IMR-90 (cell line): ENCODE data around the gene DENND2C. TPM values are rescaled to one million over a fixed set of nuclear protein-coding genes. Genes with fewer than 3 reads are reported as not detected.

Experiments used
- ATAC-seq: fragments of 200-7000 bp; cut with Tn5 transposase; 2 replicates; pipeline ENCODE4 v1.9.1; 2020; ENCODE audit warnings: low read depth, mild to moderate bottlenecking, moderate library complexity
- BruUV-seq: library from RNA; stranded (reverse); fragments of 400-500 nt; replicated peaks from 2 replicates; lab custom pipeline; 2021; lab: Mats Ljungman, UMichigan
- CTCF ChIA-PET: fragments of 300-600 bp; formaldehyde crosslinking; extraction: SDS; loops from one replicate; lab custom pipeline; 2021; ENCODE audit warnings: antibody characterized with exemption; lab: Yijun Ruan, JAX
- POLR2A ChIA-PET: fragments of 300-600 bp; sonication (Branson Sonifier 250); formaldehyde crosslinking; loops from one replicate; lab custom pipeline; 2022; ENCODE audit warnings: antibody characterized with exemption; ENCODE audit not compliant: unreplicated experiment; lab: Charles Lee
- DNase-seq: peaks from one replicate; pipeline ENCODE4 v3.0.0; 2013
- H2AFZ ChIP-seq: replicated peaks from 2 replicates; pipeline ENCODE3; 2013; ENCODE audit warnings: low read length, mild to moderate bottlenecking; ENCODE audit not compliant: poor library complexity
- H2AK5ac ChIP-seq: 2 replicates; pipeline ENCODE4 v1.6.1; 2013; ENCODE audit warnings: low read depth, low read length, inconsistent platforms
- H2AK9ac ChIP-seq: replicated peaks from 2 replicates; pipeline ENCODE3; 2013; ENCODE audit warnings: mild to moderate bottlenecking, low read depth, low read length, moderate library complexity; ENCODE audit not compliant: poor library complexity
- H2BK120ac ChIP-seq: 2 replicates; pipeline ENCODE4 v1.6.1; 2013; ENCODE audit warnings: low read depth, low read length, inconsistent platforms
- H2BK15ac ChIP-seq: 3 replicates; pipeline ENCODE4 v1.6.1; 2013; ENCODE audit warnings: low read depth, low read length, inconsistent platforms
- H2BK20ac ChIP-seq: 2 replicates; pipeline ENCODE4 v1.6.1; 2013; ENCODE audit warnings: low read depth, mild to moderate bottlenecking, inconsistent platforms, low read length, moderate library complexity
- H2BK5ac ChIP-seq: 2 replicates; pipeline ENCODE4 v1.6.1; 2013; ENCODE audit warnings: mild to moderate bottlenecking, low read depth, low read length, inconsistent platforms; ENCODE audit not compliant: poor library complexity, severe bottlenecking
- H3K14ac ChIP-seq: replicated peaks from 2 replicates; pipeline ENCODE4 v1.6.1; 2013; ENCODE audit warnings: low read depth, low read length, inconsistent platforms
- H3K18ac ChIP-seq: 2 replicates; pipeline ENCODE4 v1.6.1; 2013; ENCODE audit warnings: low read depth, low read length, control low read depth
- H3K23ac ChIP-seq: 2 replicates; pipeline ENCODE4 v1.6.1; 2013; ENCODE audit warnings: low read depth, low read length, inconsistent platforms
- H3K27ac ChIP-seq: 2 replicates; pipeline ENCODE4 v1.5.1; 2013; ENCODE audit warnings: mild to moderate bottlenecking, control low read depth, low read length; ENCODE audit not compliant: insufficient read depth
- H3K27me3 ChIP-seq: 2 replicates; pipeline ENCODE4 v1.6.1; 2013; ENCODE audit warnings: low read length; ENCODE audit not compliant: control insufficient read depth, insufficient read depth
- H3K36me3 ChIP-seq: 2 replicates; pipeline ENCODE4 v1.6.1; 2013; ENCODE audit warnings: low read length, mixed read lengths; ENCODE audit not compliant: control insufficient read depth, insufficient read depth
- H3K4ac ChIP-seq: 2 replicates; pipeline ENCODE4 v1.6.1; 2013; ENCODE audit warnings: low read depth, low read length, inconsistent platforms
- H3K4me1 ChIP-seq: 2 replicates; pipeline ENCODE4 v1.6.1; 2013; ENCODE audit warnings: low read length, mixed read lengths; ENCODE audit not compliant: control insufficient read depth, insufficient read depth
- H3K4me2 ChIP-seq: 2 replicates; pipeline ENCODE4 v1.6.1; 2013; ENCODE audit warnings: low read depth, mild to moderate bottlenecking, control low read depth, low read length, moderate library complexity
- H3K4me3 ChIP-seq: 2 replicates; pipeline ENCODE4 v1.5.1; 2013; ENCODE audit warnings: low read depth, mild to moderate bottlenecking, control low read depth, low read length, moderate library complexity; ENCODE audit not compliant: insufficient read depth
- H3K56ac ChIP-seq: 2 replicates; pipeline ENCODE4 v1.6.1; 2013; ENCODE audit warnings: low read length, inconsistent platforms; ENCODE audit not compliant: insufficient read depth; ENCODE audit errors: extremely low read depth
- H3K79me1 ChIP-seq, 2 experiments: 2 replicates each; pipeline ENCODE4 v1.6.1; 2013; ENCODE audit warnings: low read length in 2 of 2, inconsistent platforms in 1 of 2, low read depth in 1 of 2
- H3K9ac ChIP-seq: 2 replicates; pipeline ENCODE4 v1.6.1; 2013; ENCODE audit warnings: low read depth, low read length, control low read depth
- H3K9me1 ChIP-seq: 2 replicates; pipeline ENCODE4 v1.6.1; 2013; ENCODE audit warnings: low read length, inconsistent platforms; ENCODE audit not compliant: insufficient read depth
- H3K9me3 ChIP-seq: 2 replicates; pipeline ENCODE4 v1.6.1; 2013; ENCODE audit warnings: low read length; ENCODE audit not compliant: control insufficient read depth, insufficient read depth
- H4K20me1 ChIP-seq: 2 replicates; pipeline ENCODE4 v1.6.1; 2013; ENCODE audit warnings: low read length, inconsistent platforms; ENCODE audit not compliant: insufficient read depth
- H4K5ac ChIP-seq: 2 replicates; pipeline ENCODE4 v1.6.1; 2013; ENCODE audit warnings: mild to moderate bottlenecking, low read depth, low read length, control low read depth
- H4K8ac ChIP-seq, 2 experiments: 2 replicates each; pipeline ENCODE4 v1.6.1; 2013; ENCODE audit warnings: low read depth in 2 of 2, low read length in 2 of 2, control low read depth in 1 of 2, inconsistent platforms in 1 of 2
- H4K91ac ChIP-seq: 2 replicates; pipeline ENCODE4 v1.6.1; 2013; ENCODE audit warnings: low read depth, low read length, inconsistent platforms; ENCODE audit not compliant: insufficient read depth
- MAFK ChIP-seq: IDR thresholded peaks from 2 replicates; pipeline ENCODE4 v1.6.1; 2012; ENCODE audit warnings: low read depth, low read length, improper control_type of control experiment
- MXI1 ChIP-seq: IDR thresholded peaks from 2 replicates; pipeline ENCODE4 v1.6.1; 2012; ENCODE audit warnings: low read depth, mild to moderate bottlenecking, low read length, moderate library complexity, borderline replicate concordance
- USF2 ChIP-seq: fragments of 150-350 bp; IDR thresholded peaks from 2 replicates; pipeline ENCODE4 v1.6.1; 2017; ENCODE audit warnings: mild to moderate bottlenecking, antibody characterized with exemption, low read length, low read depth
- WGBS, 2 experiments: methylation state at CpG; one replicate each; pipeline versions ENCODE4 v1.1.5 to v1.1.7; 2013; ENCODE audit warnings: missing lambda C conversion rate in 2 of 2; ENCODE audit not compliant: insufficient read length in 1 of 2; ENCODE audit errors: extremely low coverage in 2 of 2; 5-methylcytosine and 5-hydroxymethylcytosine counted together
- dilution Hi-C: fragments of 300-500 bp; cut with HindIII; formaldehyde crosslinking; loops from one replicate; pipeline ENCODE4 v1.14.3; 2018; ENCODE audit warnings: low sequenced_read_pairs; ENCODE audit not compliant: unreplicated experiment
- in situ Hi-C: fragments of 300-500 bp; cut with MboI; formaldehyde crosslinking; loops from 3 replicates; pipeline ENCODE4 v1.14.3; 2019; ENCODE audit warnings: low sequenced_read_pairs, inconsistent platforms, mixed read lengths
- intact Hi-C: fragments of 100-400 bp; cut with micrococcal nuclease; formaldehyde crosslinking; loops from 2 replicates; pipeline ENCODE4 v1.10.0; 2022
- polyA plus RNA-seq, 3 experiments: library from polyadenylated mRNA; depleted of rRNA; stranded (reverse); fragments of >200 nt; gene quantifications; 2 replicates each; pipeline ENCODE4 v1.2.3, GENCODE V29; 2012; ENCODE audit warnings: low replicate concordance in 1 of 3
- total RNA-seq: library from RNA; depleted of rRNA; stranded (reverse); fragments of >200 nt; gene quantifications from 2 replicates; pipeline ENCODE4 v1.2.3, GENCODE V29; 2012
- TF ChIP-seq, protein P1 (sequence below): fragments of 150-350 bp; IDR thresholded peaks from 2 replicates; pipeline ENCODE4 v1.6.1; 2016; ENCODE audit warnings: low read depth, mild to moderate bottlenecking, low read length, moderate library complexity, borderline replicate concordance

The DENND2C gene
- total and polyA plus RNA-seq, 2 of the 4 experiments (the other 2 are of a cell fraction): 0.58 to 2.2 TPM

- ChIA-PET POLR2A (no interaction called here), CTCF (no interaction called here)
- Histone ChIP-seq H3K9me1 (0 out of 2 replicates have a peak, but pooled peaks cover 3% of the 10 kb centered on the region), H3K9me3 (no peaks in the 10 kb centered on the region), H3K18ac (no peak overlapping the region), H4K91ac (no peak overlapping the region), H3K56ac (no peak overlapping the region), H3K23ac (no peak overlapping the region), H3K4ac (no peak overlapping the region), H2AK5ac (no peak overlapping the region), H3K27me3 (peaks cover 10% of the 10 kb centered on the region), H2AK9ac (no peak overlapping the region), H2AFZ (no peak overlapping the region), H3K4me2 (no peak overlapping the region), H4K8ac (no peak overlapping the region), H3K36me3 (no peaks in the 10 kb centered on the region), H2BK5ac (no peak overlapping the region), H3K9ac (no peak overlapping the region), H3K14ac (no peak overlapping the region), H4K5ac (no peak overlapping the region), H2BK15ac (no peak overlapping the region), H2BK20ac (no peak overlapping the region), H3K4me3 (no peak overlapping the region), H4K20me1 (no peaks in the 10 kb centered on the region), H3K4me1 (no peaks in the 10 kb centered on the region), H3K27ac (no peak overlapping the region), H3K79me1 (no peaks in the 10 kb centered on the region), H2BK120ac (no peak overlapping the region)
- no peak for DNase-seq
- in situ Hi-C loops: no loop called here
- TF ChIP-seq MAFK (no peak), USF2 (no peak), MXI1 (no peak)
- TF ChIP-seq, protein P1, sequence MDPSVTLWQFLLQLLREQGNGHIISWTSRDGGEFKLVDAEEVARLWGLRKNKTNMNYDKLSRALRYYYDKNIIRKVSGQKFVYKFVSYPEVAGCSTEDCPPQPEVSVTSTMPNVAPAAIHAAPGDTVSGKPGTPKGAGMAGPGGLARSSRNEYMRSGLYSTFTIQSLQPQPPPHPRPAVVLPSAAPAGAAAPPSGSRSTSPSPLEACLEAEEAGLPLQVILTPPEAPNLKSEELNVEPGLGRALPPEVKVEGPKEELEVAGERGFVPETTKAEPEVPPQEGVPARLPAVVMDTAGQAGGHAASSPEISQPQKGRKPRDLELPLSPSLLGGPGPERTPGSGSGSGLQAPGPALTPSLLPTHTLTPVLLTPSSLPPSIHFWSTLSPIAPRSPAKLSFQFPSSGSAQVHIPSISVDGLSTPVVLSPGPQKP: no peak
- dilution Hi-C loops: no loop called here
- BruUV-seq: no TSS peak
- no peak for ATAC-seq
- WGBS, 2 experiments: 100% methylated on average over 1 of the region's 7 CpGs; no CpG with 5 or more reads in 1 of the 2 experiments
- intact Hi-C loops: loop anchor here (2.0 kb wide), 3 partner anchors 91 to 693 kb away; partner anchors contain the start of genes BCAS2 and OLFML3
Observed at GRCh38 chr1:114671939-114672275, 2.1 kb upstream of the DENND2C start.
